GM18502 (cell line): ENCODE measurements around the gene CTF1.
A peak's percentile ranks its signal among the peaks of the same experiment; 100 is the strongest.
"Not testable (repeated sequence)": the region's sequence is repeated elsewhere in the genome, so short reads cannot be mapped to it uniquely, and the experiment has no call there.

ENCODE experiments used
- ATAC-seq: cut with Tn5 transposase; IDR thresholded peaks from one replicate; pipeline ENCODE4 v1.9.1; 2021; ENCODE audit warnings: mild to moderate bottlenecking; ENCODE audit not compliant: unreplicated experiment, poor library complexity

Gene CTF1

GRCh38 chr16:30896261-30896888 is at the start of gene CTF1:
TSS of gene CTF1 (plus strand) at chr16:30896614. CDS start at chr16:30896644, 30 bp downstream.
- no peak for ATAC-seq

GRCh38 chr16:30846649-30847402 is 49.6 kb upstream of the CTF1 start:
- no peak for ATAC-seq

- ATAC-seq = no peak
These were observed 46.2 kb upstream of the CTF1 start for GRCh38 chr16:30850246-30850645.

GRCh38 chr16:30853758-30854157 is 42.7 kb upstream of the CTF1 start:
- ATAC-seq = no peak

GRCh38 chr16:30858111-30858495 is 38.3 kb upstream of the CTF1 start:
- ATAC-seq = no peak

- ATAC-seq = no peak
These were observed 37.5 kb upstream of the CTF1 start for GRCh38 chr16:30858829-30859423.

GRCh38 chr16:30860729-30861128 is 35.7 kb upstream of the CTF1 start:
- ATAC-seq = not testable (repeated sequence)

GRCh38 chr16:30863178-30863577 is 33.2 kb upstream of the CTF1 start:
- not testable (repeated sequence) for ATAC-seq

GRCh38 chr16:30866031-30866430 is 30.4 kb upstream of the CTF1 start:
- ATAC-seq = no peak

GRCh38 chr16:30867747-30868146 is 28.7 kb upstream of the CTF1 start:
- no peak for ATAC-seq

GRCh38 chr16:30870904-30871303 is 25.5 kb upstream of the CTF1 start:
- ATAC-seq = no peak

- no peak for ATAC-seq
These were observed 22.1 kb upstream of the CTF1 start for GRCh38 chr16:30874244-30874820.

- ATAC-seq = peak; percentile 78
These were observed 21.3 kb upstream of the CTF1 start for GRCh38 chr16:30874821-30875717.

- ATAC-seq = no peak
These were observed 20.3 kb upstream of the CTF1 start for GRCh38 chr16:30875871-30876801.

- ATAC-seq = no peak
These were observed 19.5 kb upstream of the CTF1 start for GRCh38 chr16:30876867-30877266.

- ATAC-seq = no peak
These were observed 13.7 kb upstream of the CTF1 start for GRCh38 chr16:30882429-30883310.

GRCh38 chr16:30884760-30885159 is 11.7 kb upstream of the CTF1 start:
- no peak for ATAC-seq

- ATAC-seq = no peak
These were observed 11.2 kb upstream of the CTF1 start for GRCh38 chr16:30885196-30885595.
